GM12891 (cell line): ENCODE results near the gene NRIP1.

Experiments used
- PAX5 ChIP-seq: IDR thresholded peaks from 2 replicates; pipeline ENCODE4 v1.6.1; 2011; ENCODE audit warnings: low read length, moderate library complexity, mild to moderate bottlenecking; ENCODE audit not compliant: insufficient read depth, severe bottlenecking
- POLR2A ChIP-seq: IDR thresholded peaks from 2 replicates; pipeline ENCODE4 v1.6.1; 2011; ENCODE audit warnings: low read depth, low read length, control low read depth
- POLR2AphosphoS5 ChIP-seq: IDR thresholded peaks from 2 replicates; pipeline ENCODE4 v1.6.1; 2011; ENCODE audit warnings: low read depth, low read length, control low read depth
- POU2F2 ChIP-seq: IDR thresholded peaks from 2 replicates; pipeline ENCODE4 v1.6.1; 2011; ENCODE audit warnings: low read depth, mild to moderate bottlenecking, control low read depth, low read length, moderate library complexity
- SPI1 ChIP-seq: IDR thresholded peaks from 2 replicates; pipeline ENCODE4 v1.6.1; 2011; ENCODE audit warnings: low read depth, low read length, control low read depth
- TAF1 ChIP-seq: IDR thresholded peaks from 2 replicates; pipeline ENCODE4 v1.6.1; 2011; ENCODE audit warnings: low read depth, low read length, control low read depth

DNA sequence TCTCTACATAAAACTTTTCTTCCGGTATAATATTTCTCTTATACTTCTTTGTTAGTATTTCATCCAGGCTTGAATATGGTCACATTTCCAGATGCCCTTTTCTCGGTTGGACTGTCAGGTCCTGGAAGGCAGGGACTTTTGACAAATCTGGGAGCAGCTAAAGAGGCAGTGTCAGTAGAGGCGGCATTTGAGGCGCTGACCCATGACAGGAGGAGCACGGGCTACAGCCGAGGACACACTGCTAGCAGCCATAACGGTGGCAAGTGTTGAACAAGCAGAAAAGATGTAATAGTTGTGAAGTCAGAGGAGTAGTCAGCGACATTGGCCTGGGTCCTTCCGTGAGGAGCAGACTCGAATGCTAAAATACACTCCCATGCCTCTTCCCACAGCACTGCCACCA, 14.5 kb upstream of the NRIP1 start:
- no peak for TF ChIP-seq POLR2A
- no peak for TF ChIP-seq POLR2AphosphoS5
- no peak for TF ChIP-seq TAF1
- no peak for TF ChIP-seq SPI1
- no peak for TF ChIP-seq POU2F2
- no peak for TF ChIP-seq PAX5
